B cell (primary cell): ENCODE measurements around the gene REV1. TPM values are rescaled to one million over a fixed set of nuclear protein-coding genes. Genes with fewer than 3 reads are reported as not detected.

Experiments
- ATAC-seq: fragments of 200-7000 bp; cut with Tn5 transposase; one replicate; pipeline ENCODE4 v1.10.0; 2021; ENCODE audit warnings: low read depth, mild to moderate bottlenecking, moderate number of reproducible peaks, moderate library complexity
- CTCF ChIA-PET: fragments of 350-600 bp; sonication (Branson Sonifier 250); formaldehyde crosslinking; loops from one replicate; lab custom pipeline; 2021; ENCODE audit warnings: antibody characterized with exemption, inconsistent platforms; lab: Charles Lee
- POLR2A ChIA-PET: fragments of 350-600 bp; sonication (Branson Sonifier 250); formaldehyde crosslinking; loops from one replicate; lab custom pipeline; 2021; ENCODE audit warnings: antibody characterized with exemption; lab: Charles Lee
- DNase-seq: peaks from one replicate; pipeline ENCODE4 v3.0.0; 2013
- H2AFZ ChIP-seq: 2 replicates; pipeline ENCODE4 v1.6.1; 2012; ENCODE audit warnings: mild to moderate bottlenecking, low read depth, low read length; ENCODE audit not compliant: insufficient read depth, poor library complexity, severe bottlenecking
- H3K27ac ChIP-seq, 2 donors: 1 replicate in 1 of 2; 2 replicates in 1 of 2; pipeline ENCODE4 v1.5.1; 2012 to 2013; ENCODE audit warnings: low read length in 2 of 2, mild to moderate bottlenecking in 2 of 2, moderate library complexity in 1 of 2
- H3K27me3 ChIP-seq, 4 experiments: fragments of 200-600 bp in 1 of 4; sonication (generic) in 1 of 4; replicated peaks in 1 of 4; 1 replicate in 2 of 4; 2 replicates in 2 of 4; pipeline versions ENCODE4 v1.6.1 to v1.7.0; 2013 to 2016; ENCODE audit warnings: low read length in 3 of 4, mild to moderate bottlenecking in 2 of 4, mixed read lengths in 1 of 4, moderate library complexity in 1 of 4; ENCODE audit not compliant: insufficient read depth in 4 of 4, control insufficient read depth in 3 of 4; ENCODE audit errors: control extremely low read depth in 1 of 4
- H3K36me3 ChIP-seq, 2 experiments: replicated peaks in 1 of 2; 1 replicate in 1 of 2; 2 replicates in 1 of 2; pipeline versions ENCODE4 v1.6.1 to v1.7.1; 2013; ENCODE audit warnings: low read length in 1 of 2; ENCODE audit not compliant: insufficient read depth in 2 of 2, control insufficient read depth in 1 of 2; ENCODE audit errors: control extremely low read depth in 1 of 2, extremely low read depth in 1 of 2
- H3K4me1 ChIP-seq, 2 donors: fragments of 200-600 bp in 1 of 2; sonication (generic) in 1 of 2; 1 replicate in 1 of 2; 2 replicates in 1 of 2; pipeline versions ENCODE4 v1.5.1 to v1.6.1; 2013 to 2017; ENCODE audit warnings: low read length in 2 of 2; ENCODE audit not compliant: control insufficient read depth in 2 of 2, insufficient read depth in 2 of 2
- H3K4me2 ChIP-seq: replicated peaks from 2 replicates; pipeline ENCODE3; 2012; ENCODE audit warnings: mild to moderate bottlenecking, low read depth, low read length; ENCODE audit not compliant: poor library complexity, severe bottlenecking
- H3K4me3 ChIP-seq, 5 experiments: fragments of 200-600 bp in 1 of 5; sonication (generic) in 1 of 5; 1 replicate in 3 of 5; 2 replicates in 2 of 5; pipeline versions ENCODE4 v1.5.1 to v1.7.0; 2011 to 2016; ENCODE audit warnings: low read length in 4 of 5, mild to moderate bottlenecking in 4 of 5, low read depth in 2 of 5, control low read depth in 1 of 5, moderate library complexity in 1 of 5; ENCODE audit not compliant: insufficient read depth in 1 of 5; ENCODE audit errors: control extremely low read depth in 1 of 5, extremely low read depth in 1 of 5
- H3K79me2 ChIP-seq: fragments of 200-600 bp; sonication (generic); one replicate; pipeline ENCODE4 v1.6.0; 2016; ENCODE audit warnings: low read length; ENCODE audit not compliant: control insufficient read depth, insufficient read depth
- H3K9ac ChIP-seq: fragments of 200-600 bp; sonication (generic); 2 replicates; pipeline ENCODE4 v1.6.1; 2017; ENCODE audit warnings: mild to moderate bottlenecking, low read length, moderate library complexity
- H3K9me3 ChIP-seq, 3 donors: one replicate each; pipeline versions ENCODE4 v1.6.1 to v1.7.1; 2013; ENCODE audit warnings: low read length in 2 of 3; ENCODE audit not compliant: control insufficient read depth in 2 of 3, insufficient read depth in 1 of 3; ENCODE audit errors: control extremely low read depth in 1 of 3
- H4K20me1 ChIP-seq: 2 replicates; pipeline ENCODE4 v1.6.0; 2012; ENCODE audit warnings: mild to moderate bottlenecking, low read length; ENCODE audit not compliant: insufficient read depth, control insufficient read depth, poor library complexity, severe bottlenecking
- H3K27ac Mint-ChIP-seq: one replicate; pipeline ENCODE4 v1.8.0; 2021; ENCODE audit warnings: mixed read lengths
- H3K27me3 Mint-ChIP-seq: one replicate; pipeline ENCODE4 v1.8.0; 2021; ENCODE audit warnings: mixed read lengths
- H3K4me1 Mint-ChIP-seq: one replicate; pipeline ENCODE4 v1.8.0; 2021; ENCODE audit warnings: mixed read lengths
- H3K4me3 Mint-ChIP-seq: one replicate; pipeline ENCODE4 v1.8.0; 2021; ENCODE audit warnings: mixed read lengths
- H3K9me3 Mint-ChIP-seq: one replicate; pipeline ENCODE4 v1.8.0; 2022; ENCODE audit warnings: mixed read lengths; ENCODE audit not compliant: insufficient read depth
- CTCF ChIP-seq: fragments of 200-600 bp; IDR thresholded peaks from one replicate; pipeline ENCODE4 v1.8.0; 2022; ENCODE audit warnings: antibody characterized with exemption, mild to moderate bottlenecking
- EZH2 ChIP-seq: IDR thresholded peaks from 2 replicates; pipeline ENCODE4 v1.6.1; 2012; ENCODE audit warnings: borderline replicate concordance, low read depth, mild to moderate bottlenecking, moderate library complexity, low read length; ENCODE audit not compliant: insufficient read depth, poor library complexity, severe bottlenecking
- WGBS: methylation state at CpG from one replicate; pipeline ENCODE4 v1.1.5; 2013; ENCODE audit warnings: missing lambda C conversion rate; ENCODE audit not compliant: insufficient coverage; 5-methylcytosine and 5-hydroxymethylcytosine counted together
- intact Hi-C: fragments of 100-400 bp; cut with micrococcal nuclease; formaldehyde crosslinking; loops from one replicate; pipeline ENCODE4 v1.10.0; 2022
- polyA plus RNA-seq: library from polyadenylated mRNA; depleted of rRNA; stranded (reverse); fragments of >200 nt; gene quantifications from 2 replicates; pipeline ENCODE4 v1.2.3, GENCODE V29; 2012
- total RNA-seq, 2 donors: library from RNA; stranded (reverse); fragments of 120-200 nt in 1 of 2; gene quantifications; 1 replicate in 1 of 2; 2 replicates in 1 of 2; pipeline versions ENCODE4 v1.2.3 to v1.2.4, GENCODE V29; 2013 to 2022

REV1 gene
- total and polyA plus RNA-seq, 2 donors (not counting 1 experiment from before 2014, with no cell fraction given): 25.4 to 70.5 TPM

- no peaks in the 10 kb centered on the region for H3K4me1 ChIP-seq
- no peak for ATAC-seq
- H3K27ac Mint-ChIP-seq: no peak overlapping the region
- H4K20me1 ChIP-seq: no peaks in the 10 kb centered on the region
- H3K27me3 Mint-ChIP-seq: no peaks in the 10 kb centered on the region
- H3K9me3 Mint-ChIP-seq: no peaks in the 10 kb centered on the region
- POLR2A ChIA-PET: no interaction called here
- intact Hi-C loops: no loop called here
- no peak overlapping the region for H3K4me3 Mint-ChIP-seq
- no peak overlapping the region for H3K9ac ChIP-seq
- no peak overlapping the region for H3K27ac ChIP-seq
- CTCF ChIA-PET: no interaction called here
- no peaks in the 10 kb centered on the region for H3K36me3 ChIP-seq
- H3K4me3 ChIP-seq: no peak overlapping the region
- H3K79me2 ChIP-seq: no peaks in the 10 kb centered on the region
- no peaks in the 10 kb centered on the region for H3K9me3 ChIP-seq
- no peaks in the 10 kb centered on the region for H3K4me1 Mint-ChIP-seq
- H2AFZ ChIP-seq: no peak overlapping the region
- TF ChIP-seq CTCF (no peak), EZH2 (no peak)
- no CpG with 5 or more reads among the region's 1 CpG for WGBS
- H3K27me3 ChIP-seq: no peaks in the 10 kb centered on the region
- H3K4me2 ChIP-seq: no peak overlapping the region
- DNase-seq: no peak
Observed at GRCh38 chr2:99512181-99512591, 22.4 kb upstream of the REV1 start.

GRCh38 chr2:99509387-99509786 lies 19.6 kb upstream of the REV1 start:
- Histone ChIP-seq H3K4me1 (peaks cover 3 to 10% of the 10 kb centered on the region in 2 donors), H3K27me3 (no peaks in the 10 kb centered on the region), H3K4me2 (no peak overlapping the region), H3K4me3 (no peak overlapping the region), H2AFZ (no peak overlapping the region), H3K79me2 (no peaks in the 10 kb centered on the region), H3K27ac (no peak overlapping the region), H3K9ac (no peak overlapping the region), H3K9me3 (no peaks in the 10 kb centered on the region), H3K36me3 (no peaks in the 10 kb centered on the region), H4K20me1 (no peaks in the 10 kb centered on the region)
- ChIA-PET CTCF (no interaction called here), POLR2A (interaction anchor here (0.7 kb wide), 1 partner anchor 63 kb away, joined by 3 read pairs; no protein-coding TSS in a partner anchor)
- TF ChIP-seq EZH2 (no peak), CTCF (no peak)
- DNase-seq (no peak), ATAC-seq (no peak)
- WGBS: no CpG with 5 or more reads among the region's 4 CpGs
- Mint-ChIP-seq H3K4me3 (no peak overlapping the region), H3K27me3 (no peaks in the 10 kb centered on the region), H3K4me1 (peaks cover 16% of the 10 kb centered on the region), H3K9me3 (no peaks in the 10 kb centered on the region), H3K27ac (no peak overlapping the region)
- intact Hi-C loops: no loop called here
